WERI-Rb-1 (cell line): ENCODE measurements around the gene RCOR3.
A peak's percentile ranks its signal among the peaks of the same experiment; 100 is the strongest.

ENCODE experiments used
- DNase-seq: peaks from one replicate; pipeline ENCODE4 v3.0.0-alpha.2; 2020
- H3K27ac ChIP-seq: fragments of 250-450 bp; sonication (Bioruptor Pico); 2 replicates; pipeline ENCODE4 v1.5.1; 2020; ENCODE audit warnings: mild to moderate bottlenecking, moderate library complexity
- H3K27me3 ChIP-seq: fragments of 250-450 bp; sonication (Bioruptor Pico); 2 replicates; pipeline ENCODE4 v1.5.1; 2021; ENCODE audit warnings: mild to moderate bottlenecking, low read depth, moderate library complexity; ENCODE audit not compliant: insufficient read depth, severe bottlenecking
- H3K36me3 ChIP-seq: fragments of 250-450 bp; sonication (Bioruptor Pico); 2 replicates; pipeline ENCODE4 v1.5.1; 2020; ENCODE audit warnings: mild to moderate bottlenecking, moderate library complexity
- H3K4me3 ChIP-seq: 2 replicates; pipeline ENCODE4 v1.5.1; 2011; ENCODE audit warnings: low read depth, mild to moderate bottlenecking, control low read depth, low read length
- H3K9me3 ChIP-seq: fragments of 250-450 bp; sonication (Bioruptor Pico); 2 replicates; pipeline ENCODE4 v1.5.1; 2021; ENCODE audit warnings: mild to moderate bottlenecking, moderate library complexity; ENCODE audit not compliant: severe bottlenecking
- CTCF ChIP-seq: IDR thresholded peaks from 2 replicates; pipeline ENCODE4 v1.5.1; 2011; ENCODE audit warnings: low read depth, mild to moderate bottlenecking, control low read depth, inconsistent platforms, low read length

The RCOR3 gene

GRCh38 chr1:211352465-211352864 lies 93.3 kb downstream of the RCOR3 start:
- Histone ChIP-seq H3K9me3 (no peaks in the 10 kb centered on the region), H3K36me3 (peaks cover 37% of the 10 kb centered on the region), H3K27me3 (no peaks in the 10 kb centered on the region), H3K27ac (no peak overlapping the region), H3K4me3 (no peak overlapping the region)
- no peak for DNase-seq
- no peak for TF ChIP-seq CTCF

DNA sequence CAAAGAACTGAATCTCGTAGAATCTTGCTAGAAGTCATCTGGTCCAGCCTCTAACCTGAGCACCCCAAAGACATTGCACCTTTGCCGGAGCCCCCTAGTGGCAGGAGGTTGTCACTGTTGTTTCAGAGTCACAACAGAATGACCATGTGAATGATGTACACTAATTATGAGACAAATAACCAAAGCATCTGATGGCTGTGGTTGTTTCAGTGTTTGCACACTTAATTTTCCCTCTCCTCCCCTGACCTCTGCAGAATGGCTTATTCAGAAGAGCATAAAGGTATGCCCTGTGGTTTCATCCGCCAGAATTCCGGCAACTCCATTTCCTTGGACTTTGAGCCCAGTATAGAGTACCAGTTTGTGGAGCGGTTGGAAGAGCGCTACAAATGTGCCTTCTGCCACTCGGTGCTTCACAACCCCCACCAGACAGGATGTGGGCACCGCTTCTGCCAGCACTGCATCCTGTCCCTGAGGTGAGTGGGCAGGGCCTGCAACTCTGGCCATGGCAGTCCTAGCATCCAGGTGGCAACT lies 93.9 kb downstream of the RCOR3 start:
- Histone ChIP-seq H3K9me3 (no peaks in the 10 kb centered on the region), H3K4me3 (no peak overlapping the region), H3K36me3 (peaks cover 43% of the 10 kb centered on the region), H3K27me3 (no peaks in the 10 kb centered on the region), H3K27ac (no peak overlapping the region)
- peak; percentile 82 for DNase-seq
- TF ChIP-seq CTCF = peak; percentile 92

- no peak for DNase-seq
- TF ChIP-seq CTCF = no peak
- H3K27ac ChIP-seq = no peak overlapping the region
- H3K36me3 ChIP-seq = peaks cover 44% of the 10 kb centered on the region
- no peaks in the 10 kb centered on the region for H3K9me3 ChIP-seq
- no peak overlapping the region for H3K4me3 ChIP-seq
- no peaks in the 10 kb centered on the region for H3K27me3 ChIP-seq
These were observed 94.5 kb downstream of the RCOR3 start for GRCh38 chr1:211353562-211354212.

GRCh38 chr1:211355873-211356272 lies 96.7 kb downstream of the RCOR3 start:
- H3K9me3 ChIP-seq = no peaks in the 10 kb centered on the region
- H3K27ac ChIP-seq = no peak overlapping the region
- TF ChIP-seq CTCF = no peak
- no peaks in the 10 kb centered on the region for H3K27me3 ChIP-seq
- no peak for DNase-seq
- H3K4me3 ChIP-seq = no peak overlapping the region
- H3K36me3 ChIP-seq = peaks cover 64% of the 10 kb centered on the region

GRCh38 chr1:211356723-211357407 lies 97.7 kb downstream of the RCOR3 start:
- H3K27ac ChIP-seq = no peak overlapping the region
- H3K4me3 ChIP-seq = no peak overlapping the region
- peaks cover 72% of the 10 kb centered on the region for H3K36me3 ChIP-seq
- no peaks in the 10 kb centered on the region for H3K9me3 ChIP-seq
- H3K27me3 ChIP-seq = no peaks in the 10 kb centered on the region
- DNase-seq = no peak
- TF ChIP-seq CTCF = no peak

- DNase-seq = no peak
- Histone ChIP-seq H3K4me3 (no peak overlapping the region), H3K27me3 (no peaks in the 10 kb centered on the region), H3K27ac (no peak overlapping the region), H3K9me3 (no peaks in the 10 kb centered on the region), H3K36me3 (peaks cover 79% of the 10 kb centered on the region)
- no peak for TF ChIP-seq CTCF
These were observed 99.5 kb downstream of the RCOR3 start for GRCh38 chr1:211358685-211359084.
